Peyer's patch (tissue), 4 donors: Measurements from ENCODE around the gene NRDE2. TPM values are rescaled to one million over a fixed set of nuclear protein-coding genes. Genes with fewer than 3 reads are reported as not detected.

ENCODE experiments used
- DNase-seq, 3 donors: peaks; one replicate each; pipeline ENCODE4 v3.0.0-alpha.2; 2017 to 2019
- H3K27ac ChIP-seq, 4 donors: fragments of 200-600 bp; sonication (generic); one replicate each; pipeline ENCODE4 v1.5.1; 2016 to 2019
- H3K27me3 ChIP-seq, 2 donors: fragments of 200-600 bp; sonication (generic); one replicate each; pipeline ENCODE4 v1.5.1; 2019
- H3K36me3 ChIP-seq, 3 donors: fragments of 200-600 bp; sonication (generic); one replicate each; pipeline ENCODE4 v1.5.1; 2016 to 2019
- H3K4me1 ChIP-seq, 4 donors: fragments of 200-600 bp; sonication (generic); one replicate each; pipeline ENCODE4 v1.5.1; 2016 to 2019
- H3K4me3 ChIP-seq, 4 donors: fragments of 200-600 bp; sonication (generic); 1 replicate in 3 of 4; 2 replicates in 1 of 4; pipeline ENCODE4 v1.5.1; 2016 to 2019; ENCODE audit warnings: mild to moderate bottlenecking in 1 of 4
- H3K9me3 ChIP-seq, 4 donors: fragments of 200-600 bp; sonication (generic); one replicate each; pipeline ENCODE4 v1.5.1; 2016 to 2019; ENCODE audit warnings: mild to moderate bottlenecking in 1 of 4
- POLR2A ChIP-seq, 2 donors: fragments of 450-650 bp; IDR thresholded peaks; one replicate each; pipeline ENCODE4 v1.5.1; 2017; ENCODE audit warnings: antibody characterized with exemption in 2 of 2, mild to moderate bottlenecking in 2 of 2, moderate library complexity in 2 of 2
- total RNA-seq, 4 donors: library from RNA; depleted of rRNA; stranded (reverse); fragments of >200 nt; gene quantifications; one replicate each; pipeline ENCODE4 v1.1.0, GENCODE V29; 2016
- TF ChIP-seq, protein P1 (sequence below), 6 experiments: fragments of 450-650 bp in 4 of 6; fragments of 200-600 bp in 2 of 6; sonication (generic) in 1 of 6; IDR thresholded peaks; one replicate each; pipeline ENCODE4 v1.5.1; 2017 to 2019; ENCODE audit warnings: antibody characterized with exemption in 6 of 6, mild to moderate bottlenecking in 3 of 6, moderate library complexity in 1 of 6

The NRDE2 gene
- total RNA-seq, 4 donors from 2014 or later, result 28.2 to 47.0 (median 41.5) TPM

DNA sequence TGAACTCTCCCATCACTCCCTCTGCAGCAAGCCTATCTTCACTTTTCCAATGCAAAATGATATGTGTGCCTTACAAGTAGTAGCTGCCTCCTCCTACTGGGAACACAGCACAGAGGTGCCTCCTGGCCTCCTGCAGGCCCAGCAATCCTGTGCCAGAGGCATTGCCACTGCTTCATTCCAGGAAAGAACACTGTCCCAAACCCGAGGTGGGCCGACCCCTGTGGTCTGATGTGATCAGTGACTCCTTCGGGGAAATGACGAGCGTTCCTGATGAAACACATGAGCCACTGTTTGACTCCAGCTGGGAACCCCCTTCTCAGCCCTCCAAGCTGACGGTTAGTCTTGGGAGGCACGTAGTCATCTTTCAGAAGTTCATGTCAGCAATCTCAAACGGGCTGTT lies 55.9 kb downstream of the NRDE2 start:
- Histone ChIP-seq H3K4me3 (no peak overlapping the region), H3K4me1 (no peaks in the 10 kb centered on the region), H3K36me3 (peaks cover 0 to 80% (median 0%) of the 10 kb centered on the region in 3 donors), H3K27ac (peak overlapping the region in 2 of 4 donors; percentile 25), H3K9me3 (no peaks in the 10 kb centered on the region), H3K27me3 (no peaks in the 10 kb centered on the region)
- no peak for DNase-seq
- TF ChIP-seq, protein P1, sequence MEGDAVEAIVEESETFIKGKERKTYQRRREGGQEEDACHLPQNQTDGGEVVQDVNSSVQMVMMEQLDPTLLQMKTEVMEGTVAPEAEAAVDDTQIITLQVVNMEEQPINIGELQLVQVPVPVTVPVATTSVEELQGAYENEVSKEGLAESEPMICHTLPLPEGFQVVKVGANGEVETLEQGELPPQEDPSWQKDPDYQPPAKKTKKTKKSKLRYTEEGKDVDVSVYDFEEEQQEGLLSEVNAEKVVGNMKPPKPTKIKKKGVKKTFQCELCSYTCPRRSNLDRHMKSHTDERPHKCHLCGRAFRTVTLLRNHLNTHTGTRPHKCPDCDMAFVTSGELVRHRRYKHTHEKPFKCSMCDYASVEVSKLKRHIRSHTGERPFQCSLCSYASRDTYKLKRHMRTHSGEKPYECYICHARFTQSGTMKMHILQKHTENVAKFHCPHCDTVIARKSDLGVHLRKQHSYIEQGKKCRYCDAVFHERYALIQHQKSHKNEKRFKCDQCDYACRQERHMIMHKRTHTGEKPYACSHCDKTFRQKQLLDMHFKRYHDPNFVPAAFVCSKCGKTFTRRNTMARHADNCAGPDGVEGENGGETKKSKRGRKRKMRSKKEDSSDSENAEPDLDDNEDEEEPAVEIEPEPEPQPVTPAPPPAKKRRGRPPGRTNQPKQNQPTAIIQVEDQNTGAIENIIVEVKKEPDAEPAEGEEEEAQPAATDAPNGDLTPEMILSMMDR (IDR thresholded peaks at IDR 0.05), result no peak
- TF ChIP-seq POLR2A (IDR thresholded peaks at IDR 0.05), result no peak

DNA sequence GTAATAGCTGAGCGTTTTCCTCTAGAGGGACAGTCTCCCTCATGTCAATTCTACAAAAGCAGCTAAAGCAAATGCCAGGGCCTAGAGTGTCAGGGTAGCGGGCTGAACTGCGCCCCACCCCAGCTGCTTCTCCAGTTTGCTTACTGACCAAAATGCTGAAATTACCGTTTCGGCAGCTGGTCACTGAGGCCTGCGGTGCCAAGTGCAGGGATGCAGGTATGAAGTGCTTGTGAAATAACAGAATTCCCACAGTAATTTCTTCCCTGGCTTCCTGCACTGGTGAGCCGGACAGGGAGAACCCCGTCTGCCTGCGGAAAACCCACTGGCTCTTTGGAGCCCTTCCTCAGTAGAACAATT lies 56.3 kb downstream of the NRDE2 start:
- no peaks in the 10 kb centered on the region for H3K9me3 ChIP-seq
- H3K4me1 ChIP-seq, result no peaks in the 10 kb centered on the region
- peaks cover 0 to 80% (median 0%) of the 10 kb centered on the region in 3 donors for H3K36me3 ChIP-seq
- H3K27me3 ChIP-seq, result no peaks in the 10 kb centered on the region
- peak overlapping the region in 2 of 4 donors; percentile 25 for H3K27ac ChIP-seq
- no peak overlapping the region for H3K4me3 ChIP-seq
- DNase-seq, result no peak
- no peak for TF ChIP-seq POLR2A (IDR thresholded peaks at IDR 0.05)
- TF ChIP-seq, protein P1 (IDR thresholded peaks at IDR 0.05), result no peak

DNA sequence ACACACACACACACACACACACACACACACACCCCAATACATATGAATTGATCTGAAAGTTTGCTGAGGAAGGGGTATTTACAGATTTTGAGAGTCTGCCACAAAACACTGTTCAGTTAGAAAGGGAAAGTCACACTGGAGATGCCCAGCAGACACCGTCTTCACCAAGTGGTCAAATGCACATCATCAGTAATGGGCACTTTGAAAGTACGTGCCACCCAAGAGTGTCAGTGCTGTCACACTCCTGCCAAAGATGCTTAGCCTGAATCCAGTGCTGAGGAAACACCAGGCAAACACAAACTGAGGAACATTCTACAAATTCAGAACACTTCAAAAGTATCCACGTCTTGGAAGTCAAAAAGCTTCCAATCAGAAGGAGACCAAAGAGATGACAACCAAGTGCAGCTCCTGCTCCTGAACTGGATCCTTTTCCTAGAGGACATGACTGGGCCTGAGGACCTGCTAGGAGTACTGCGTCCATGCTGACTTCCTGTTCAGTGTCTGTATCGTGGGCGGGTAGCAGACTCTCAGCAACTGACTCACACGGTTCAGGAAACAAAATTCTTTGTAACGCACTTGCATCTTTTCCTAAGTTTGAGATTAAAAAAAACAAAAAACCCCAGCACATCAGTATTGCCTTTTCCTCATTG lies 56.8 kb downstream of the NRDE2 start:
- peaks cover 0 to 80% (median 0%) of the 10 kb centered on the region in 3 donors for H3K36me3 ChIP-seq
- H3K27ac ChIP-seq, result peak overlapping the region in 2 of 4 donors; percentile 25
- DNase-seq, result no peak
- H3K4me1 ChIP-seq, result no peaks in the 10 kb centered on the region
- no peaks in the 10 kb centered on the region for H3K9me3 ChIP-seq
- TF ChIP-seq, protein P1 (IDR thresholded peaks at IDR 0.05), result no peak
- TF ChIP-seq POLR2A (IDR thresholded peaks at IDR 0.05), result no peak
- no peak overlapping the region for H3K4me3 ChIP-seq
- H3K27me3 ChIP-seq, result no peaks in the 10 kb centered on the region

DNA sequence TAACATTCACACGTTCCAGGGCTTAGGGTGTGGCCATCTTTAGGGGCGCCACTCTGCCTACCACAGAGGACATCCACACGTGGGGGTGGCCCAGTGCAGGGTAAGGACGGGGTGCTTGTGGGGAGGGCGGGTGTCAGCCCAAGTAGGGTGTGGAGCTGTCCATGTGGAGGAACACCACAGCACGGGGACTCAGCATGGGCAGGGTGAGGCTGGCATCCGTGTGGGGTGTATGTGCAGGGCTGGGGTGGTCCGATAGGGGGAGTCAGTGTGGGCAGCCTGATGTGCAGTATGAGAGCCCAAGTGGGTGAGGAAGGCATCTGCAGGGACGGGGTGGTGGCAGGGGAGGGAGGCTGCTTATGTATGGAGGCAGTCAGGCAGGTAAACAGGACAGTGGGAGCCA lies 57.7 kb downstream of the NRDE2 start:
- Histone ChIP-seq H3K9me3 (no peaks in the 10 kb centered on the region), H3K27me3 (no peaks in the 10 kb centered on the region), H3K4me1 (no peaks in the 10 kb centered on the region), H3K27ac (no peak overlapping the region), H3K36me3 (peaks cover 0 to 81% (median 0%) of the 10 kb centered on the region in 3 donors), H3K4me3 (no peak overlapping the region)
- no peak for DNase-seq
- TF ChIP-seq POLR2A (IDR thresholded peaks at IDR 0.05), result no peak
- TF ChIP-seq, protein P1 (IDR thresholded peaks at IDR 0.05), result no peak

DNA sequence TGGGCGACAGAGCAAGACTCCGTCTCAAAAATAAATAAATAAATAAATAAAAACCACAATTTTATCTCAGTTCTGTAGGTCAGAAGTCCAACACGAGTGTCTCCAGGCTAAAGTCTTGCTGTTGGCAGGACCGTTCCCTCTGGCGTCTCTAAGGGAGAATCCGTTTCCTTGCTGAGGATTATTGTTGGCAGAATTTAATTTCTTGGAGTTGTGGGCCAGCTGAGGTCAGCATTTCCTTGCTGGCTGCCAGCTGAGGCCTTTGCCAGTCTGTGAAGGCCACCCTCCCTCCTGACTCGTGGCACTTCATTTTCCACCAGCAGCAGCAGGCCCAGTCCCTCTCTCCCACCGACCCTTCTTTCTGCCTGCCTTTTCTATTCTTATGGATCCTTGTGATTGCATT lies 58.2 kb downstream of the NRDE2 start:
- Histone ChIP-seq H3K9me3 (no peaks in the 10 kb centered on the region), H3K27ac (no peak overlapping the region), H3K4me1 (no peaks in the 10 kb centered on the region), H3K36me3 (peaks cover 0 to 81% (median 0%) of the 10 kb centered on the region in 3 donors), H3K4me3 (no peak overlapping the region), H3K27me3 (no peaks in the 10 kb centered on the region)
- no peak for TF ChIP-seq POLR2A (IDR thresholded peaks at IDR 0.05)
- TF ChIP-seq, protein P1 (IDR thresholded peaks at IDR 0.05), result no peak
- no peak for DNase-seq
